K562 (cell line): ENCODE data around the gene LRCH1. TPM values are rescaled to one million over a fixed set of nuclear protein-coding genes. Genes with fewer than 3 reads are reported as not detected.

ENCODE experiments used
- CHD1 ChIP-seq: fragments of 200-600 bp; sonication (generic); IDR thresholded peaks from one replicate; pipeline ENCODE4 v1.6.1; 2012; ENCODE audit warnings: mild to moderate bottlenecking, moderate library complexity, low read length, inconsistent platforms
- DDX20 ChIP-seq: fragments of 450-650 bp; IDR thresholded peaks from 2 replicates; pipeline ENCODE4 v1.6.1; 2016; ENCODE audit warnings: missing genetic modification characterization, low read depth, mild to moderate bottlenecking, missing compliant biosample characterization, moderate library complexity
- DEAF1 ChIP-seq: fragments of 450-650 bp; formaldehyde crosslinking; IDR thresholded peaks from 2 replicates; pipeline ENCODE4 v1.4.0; 2020; ENCODE audit warnings: mild to moderate bottlenecking, moderate library complexity
- JUN ChIP-seq, 2 experiments: sonication (generic) in 1 of 2; formaldehyde crosslinking in 1 of 2; IDR thresholded peaks; 2 replicates each; pipeline versions ENCODE4 v1.6.1 to v1.8.0; 2012 to 2022; ENCODE audit warnings: borderline replicate concordance in 2 of 2, mild to moderate bottlenecking in 2 of 2, improper control_type of control experiment in 1 of 2, low read depth in 1 of 2, low read length in 1 of 2, missing genetic modification reagents in 1 of 2
- MYC ChIP-seq, 2 experiments: fragments of 250-450 bp in 1 of 2; sonication (Bioruptor Pico) in 1 of 2; IDR thresholded peaks; 2 replicates each; pipeline versions ENCODE4 v1.5.1 to v1.6.1; 2012 to 2021; ENCODE audit warnings: low read depth in 2 of 2, borderline replicate concordance in 1 of 2, improper control_type of control experiment in 1 of 2, low read length in 1 of 2, mild to moderate bottlenecking in 1 of 2, moderate library complexity in 1 of 2
- NFIX ChIP-seq: fragments of 250-450 bp; sonication (Bioruptor Pico); IDR thresholded peaks from 2 replicates; pipeline ENCODE4 v1.4.0; 2020; ENCODE audit warnings: low read depth, mild to moderate bottlenecking, moderate library complexity
- PCBP2 ChIP-seq: fragments of 200-400 bp; formaldehyde crosslinking; IDR thresholded peaks from 2 replicates; pipeline ENCODE4 v1.6.1; 2018; ENCODE audit warnings: low read length, low read depth, mild to moderate bottlenecking, moderate library complexity; ENCODE audit not compliant: poor library complexity, severe bottlenecking
- POLR2G ChIP-seq: fragments of 200-400 bp; formaldehyde crosslinking; IDR thresholded peaks from 2 replicates; pipeline ENCODE4 v1.6.1; 2017; ENCODE audit warnings: low read depth, mild to moderate bottlenecking, antibody characterized with exemption, low read length, moderate library complexity
- RFX7 ChIP-seq: fragments of 250-450 bp; sonication (Bioruptor Pico); IDR thresholded peaks from 2 replicates; pipeline ENCODE4 v1.5.1; 2021; ENCODE audit warnings: mild to moderate bottlenecking
- SNAPC5 ChIP-seq: fragments of 250-450 bp; sonication (Bioruptor Pico); IDR thresholded peaks from 2 replicates; pipeline ENCODE4 v1.8.0; 2021; ENCODE audit warnings: moderate library complexity, mild to moderate bottlenecking, inconsistent platforms
- SUPT5H ChIP-seq: fragments of 450-650 bp; IDR thresholded peaks from 2 replicates; pipeline ENCODE4 v1.6.1; 2016
- TBL1XR1 ChIP-seq, 2 experiments: IDR thresholded peaks; 2 replicates each; pipeline ENCODE4 v1.6.1; 2012; ENCODE audit warnings: improper control_type of control experiment in 2 of 2, low read length in 2 of 2, mild to moderate bottlenecking in 1 of 2
- ZBTB33 ChIP-seq: sonication (generic); formaldehyde crosslinking; IDR thresholded peaks from 2 replicates; pipeline ENCODE4 v1.8.1; 2023; ENCODE audit warnings: mild to moderate bottlenecking, missing genetic modification reagents
- ZFP91 ChIP-seq: sonication (generic); formaldehyde crosslinking; IDR thresholded peaks from 2 replicates; pipeline ENCODE4 v1.8.0; 2022; ENCODE audit warnings: mild to moderate bottlenecking, missing genetic modification reagents
- ZNF197 ChIP-seq: fragments of 200-800 bp; sonication (Bioruptor generic); IDR thresholded peaks from 2 replicates; pipeline ENCODE4 v1.6.1; 2016; ENCODE audit warnings: low read depth, missing genetic modification characterization, missing compliant biosample characterization
- ZNF217 ChIP-seq: sonication (generic); formaldehyde crosslinking; IDR thresholded peaks from 2 replicates; pipeline ENCODE4 v1.8.0; 2022; ENCODE audit warnings: mild to moderate bottlenecking, missing genetic modification reagents
- ZNF589 ChIP-seq: fragments of 200-800 bp; sonication (Bioruptor generic); IDR thresholded peaks from 2 replicates; pipeline ENCODE4 v1.6.1; 2016; ENCODE audit warnings: low read depth, missing genetic modification characterization, missing compliant biosample characterization
- ZNF785 ChIP-seq: fragments of 250-450 bp; sonication (Bioruptor Pico); IDR thresholded peaks from 2 replicates; pipeline ENCODE4 v1.4.0; 2020; ENCODE audit warnings: mild to moderate bottlenecking
- polyA plus RNA-seq, 8 experiments: library from polyadenylated mRNA; depleted of rRNA in 4 of 8; stranded (reverse) in 5 of 8; unstranded in 3 of 8; fragments of >200 nt; fragmentation: Nextera tagmentation in 2 of 8; fragmentation: Illumina TruSeq in 1 of 8; extraction: Ambion mirVana in 2 of 8; extraction: Trizol in 1 of 8; gene quantifications; 2 replicates each; pipeline versions ENCODE4 v1.2.1 to v1.2.3, GENCODE V29; 2011 to 2014; ENCODE audit warnings: inconsistent platforms in 1 of 8, missing spikeins in 1 of 8
- total RNA-seq, 7 experiments: library from RNA; depleted of rRNA in 6 of 7; stranded (reverse); fragments of >200 nt in 6 of 7; fragmentation: Illumina TruSeq in 2 of 7; extraction: Trizol in 2 of 7; gene quantifications; 2 replicates each; pipeline versions ENCODE4 v1.2.1 to v1.2.3, GENCODE V29; 2011 to 2021; ENCODE audit warnings: low replicate concordance in 1 of 7
- TF ChIP-seq, protein P1 (sequence below): sonication (generic); formaldehyde crosslinking; IDR thresholded peaks from 2 replicates; pipeline ENCODE4 v1.8.0; 2022; ENCODE audit warnings: mild to moderate bottlenecking, missing genetic modification reagents

The LRCH1 gene
- total and polyA plus RNA-seq, 9 of the 15 experiments (the other 6 are each of a cell fraction or from before 2014, with no cell fraction given): 1.1 to 6.8 (median 3.7) TPM

- TF ChIP-seq ZFP91 (no peak), POLR2G (peak; percentile 79), PCBP2 (no peak), ZNF785 (no peak), ZNF197 (CRISPR knock-in tag) (no peak), DDX20 (tag) (no peak), ZBTB33 (CRISPR knock-in tag) (no peak), TBL1XR1 (IDR thresholded peaks at IDR 0.05; ENCODE audit: low read length in 2 of 2) (no peak), RFX7 (CRISPR knock-in tag) (no peak), DEAF1 (CRISPR knock-in tag) (no peak), SNAPC5 (CRISPR knock-in tag) (no peak), MYC (IDR thresholded peaks at IDR 0.05; ENCODE audit: low read depth, low read length) (0 out of 2 replicates have a peak, but pooled peaks have one; percentile 34), MYC (CRISPR knock-in tag; IDR thresholded peaks at IDR 0.05; ENCODE audit: borderline replicate concordance, low read depth) (no peak), JUN (IDR thresholded peaks at IDR 0.05; ENCODE audit: borderline replicate concordance, low read depth, low read length) (no peak), JUN (CRISPR knock-in tag; IDR thresholded peaks at IDR 0.05; ENCODE audit: borderline replicate concordance) (no peak), NFIX (CRISPR knock-in tag) (no peak), ZNF217 (CRISPR knock-in tag) (no peak), SUPT5H (no peak), CHD1 (no peak), ZNF589 (CRISPR knock-in tag) (no peak)
- TF ChIP-seq, protein P1, sequence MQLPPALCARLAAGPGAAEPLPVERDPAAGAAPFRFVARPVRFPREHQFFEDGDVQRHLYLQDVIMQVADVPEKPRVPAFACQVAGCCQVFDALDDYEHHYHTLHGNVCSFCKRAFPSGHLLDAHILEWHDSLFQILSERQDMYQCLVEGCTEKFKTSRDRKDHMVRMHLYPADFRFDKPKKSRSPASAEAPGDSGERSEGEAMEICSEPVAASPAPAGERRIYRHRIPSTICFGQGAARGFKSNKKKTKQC (CRISPR knock-in tag): no peak
Measured at GRCh38 chr13:46553886-46554858, 1.2 kb downstream of the LRCH1 start (continued).
